DMS114 treated with DMSO at 0.1 percent for 48 hours (cell line): ENCODE measurements around the gene SMIM41.

Source experiments
- DNase-seq: peaks from one replicate; lab custom pipeline; 2025; ENCODE audit not compliant: unreplicated experiment; lab: John Stamatoyannopoulos, UW

SMIM41 gene

DNA sequence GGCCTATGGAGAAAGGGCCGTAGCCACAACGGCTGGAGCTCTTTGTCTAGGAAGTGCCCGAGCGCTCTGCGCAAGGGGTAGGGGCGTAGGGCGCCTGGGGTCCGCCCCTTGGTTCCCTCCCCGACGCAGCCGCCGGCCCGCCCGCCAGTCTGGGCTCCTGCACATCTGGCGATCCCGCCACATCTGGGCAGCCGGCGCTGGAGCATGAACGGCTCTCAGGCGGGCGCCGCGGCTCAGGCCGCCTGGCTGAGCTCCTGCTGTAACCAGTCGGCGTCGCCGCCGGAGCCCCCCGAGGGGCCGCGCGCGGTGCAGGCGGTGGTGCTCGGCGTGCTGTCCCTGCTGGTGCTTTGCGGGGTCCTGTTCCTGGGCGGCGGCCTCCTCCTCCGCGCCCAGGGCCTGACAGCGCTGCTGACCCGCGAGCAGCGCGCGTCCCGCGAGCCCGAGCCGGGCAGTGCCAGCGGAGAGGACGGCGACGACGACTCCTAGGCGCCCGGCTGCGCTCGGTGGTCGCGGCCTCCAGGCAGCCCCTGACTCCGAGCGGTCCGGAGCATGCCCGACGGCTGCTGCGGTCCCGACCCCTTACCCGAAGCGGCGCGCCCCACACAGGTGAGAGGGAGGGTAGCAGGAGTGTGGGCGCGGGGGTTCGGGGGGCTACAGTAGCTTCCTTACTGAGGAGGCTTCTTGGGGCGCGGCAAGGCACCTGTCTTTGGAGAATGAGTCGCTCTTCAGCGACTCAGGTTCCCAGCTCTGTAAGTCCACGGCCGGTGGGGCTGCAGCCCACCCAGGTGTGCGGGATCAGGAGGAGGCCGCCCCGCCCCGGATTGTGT, at the start of gene SMIM41:
Gene SMIM41, plus strand, starts transcription at position 129 of the 827 bp plus-strand sequence. Its CDS starts 76 bp downstream, at position 205.
- no peak for DNase-seq

- DNase-seq: no peak
Observed at GRCh38 chr12:52032446-52032803, 47.1 kb upstream of the SMIM41 start.

GRCh38 chr12:52032804-52033445, 46.6 kb upstream of the SMIM41 start:
- DNase-seq: peak; percentile 82

- no peak for DNase-seq
Observed at GRCh38 chr12:52033446-52034140, 45.9 kb upstream of the SMIM41 start.

DNA sequence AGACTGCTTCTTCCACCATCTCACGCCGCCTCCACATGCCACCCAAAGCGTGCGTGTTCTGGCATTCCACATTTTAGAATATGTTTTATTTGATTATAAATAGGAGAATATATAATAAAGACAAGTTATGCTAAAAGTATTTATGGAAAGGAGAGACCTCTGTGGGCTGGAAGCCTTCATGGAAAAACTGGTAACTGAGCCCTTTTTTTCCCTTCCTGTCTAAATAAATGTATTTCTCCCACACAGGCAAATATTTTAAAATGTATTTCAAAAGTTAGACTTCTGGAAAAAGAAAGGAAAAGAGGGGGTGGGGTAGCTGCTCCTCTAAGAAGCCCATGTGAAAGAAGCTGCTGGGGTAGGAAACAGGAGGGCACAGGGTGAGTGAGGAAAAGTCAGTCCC, 44.3 kb upstream of the SMIM41 start:
- no peak for DNase-seq

- DNase-seq: no peak
Observed at GRCh38 chr12:52035926-52036325, 43.6 kb upstream of the SMIM41 start.

GRCh38 chr12:52036587-52037171, 42.8 kb upstream of the SMIM41 start:
- DNase-seq: peak; percentile 34

DNA sequence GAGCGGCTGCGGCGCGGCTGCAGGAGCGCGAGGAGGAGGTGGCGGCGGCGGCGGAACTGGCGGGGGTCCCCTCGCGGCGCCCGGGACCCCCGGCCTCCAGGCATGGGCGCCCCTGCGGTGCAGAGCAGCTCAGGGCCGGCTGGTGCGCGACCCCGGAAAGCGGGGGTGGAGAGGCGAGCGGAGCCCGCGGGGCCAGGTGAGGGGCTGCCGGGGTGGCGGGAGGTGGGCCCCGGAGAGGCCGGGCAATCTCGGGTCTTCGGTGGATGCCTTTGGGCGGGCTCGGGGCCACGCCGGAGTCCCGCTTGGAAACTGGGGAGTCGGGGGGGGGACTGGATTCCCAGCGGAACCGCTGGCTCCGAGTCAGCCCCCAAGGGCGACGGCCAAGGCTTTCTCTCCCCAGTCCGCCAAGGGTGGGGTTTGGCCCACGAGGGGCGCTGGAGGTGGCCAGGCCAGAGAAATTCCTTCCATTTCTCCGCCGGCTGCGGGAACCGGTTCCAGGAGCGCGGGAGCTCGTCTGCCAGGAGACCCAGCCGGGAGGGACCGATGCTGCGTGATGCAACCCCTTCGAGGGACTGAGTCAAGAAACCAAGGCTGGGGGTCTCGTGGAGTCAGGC, 42.1 kb upstream of the SMIM41 start:
- no peak for DNase-seq

GRCh38 chr12:52038447-52038846, 41.1 kb upstream of the SMIM41 start:
- DNase-seq: no peak

GRCh38 chr12:52041035-52041434, 38.5 kb upstream of the SMIM41 start:
- DNase-seq: no peak

DNA sequence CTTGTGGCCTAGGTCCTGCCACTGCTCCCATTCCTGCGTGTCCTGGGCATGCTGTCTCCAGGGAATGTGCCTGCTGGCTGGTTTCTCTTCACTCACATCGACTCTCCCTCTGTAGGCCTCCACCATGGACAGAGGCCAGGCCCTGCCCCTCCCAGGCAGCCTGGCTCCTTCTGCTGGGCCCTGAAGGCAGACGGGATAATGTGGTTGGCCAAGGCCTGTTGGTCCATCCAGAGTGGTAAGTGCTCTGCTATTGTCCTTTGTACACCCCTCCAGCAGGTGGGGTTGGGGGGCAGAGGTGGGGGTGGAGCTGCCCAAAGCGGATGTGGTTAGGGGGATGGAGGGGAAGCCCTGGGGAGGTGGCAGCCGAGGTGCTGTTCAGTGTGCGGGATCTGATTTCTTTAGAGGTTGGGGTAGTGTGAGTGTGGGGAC, 37.8 kb upstream of the SMIM41 start:
- DNase-seq: no peak

DNA sequence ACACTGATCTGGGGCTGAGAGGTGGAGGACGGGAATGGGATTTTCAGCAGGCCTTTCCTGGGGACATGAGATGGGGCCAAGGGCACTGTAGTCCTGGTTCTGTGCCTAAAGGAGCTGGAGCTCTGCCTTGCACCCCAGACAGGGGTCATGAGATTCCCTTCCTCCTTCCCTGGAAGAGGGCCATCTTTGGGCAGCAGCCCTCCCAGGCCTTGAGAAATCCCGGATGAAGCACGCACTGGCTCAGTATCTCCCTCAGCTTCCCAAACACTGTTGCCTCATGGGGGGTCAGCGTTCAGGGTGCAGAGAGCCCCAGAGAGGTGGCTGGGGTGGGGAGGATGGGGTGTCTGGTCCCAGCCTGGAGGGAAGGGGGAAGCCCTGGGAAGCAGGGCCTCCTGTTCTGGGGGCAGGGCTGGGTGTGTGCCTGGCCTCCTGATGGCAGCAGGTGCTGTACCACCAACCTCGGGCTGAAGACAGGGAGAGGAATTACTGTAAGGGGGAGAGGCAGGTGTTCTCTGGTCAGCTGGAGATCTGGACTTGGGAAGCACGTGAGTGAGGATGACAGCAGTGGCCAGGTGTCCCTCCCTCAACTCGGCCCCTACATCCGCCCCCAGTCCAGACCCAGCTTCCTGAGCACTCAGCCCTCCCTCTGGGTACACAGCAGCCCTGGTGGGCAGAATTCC, 36.7 kb upstream of the SMIM41 start:
- no peak for DNase-seq

- DNase-seq: no peak
Observed at GRCh38 chr12:52043386-52044212, 35.9 kb upstream of the SMIM41 start.

DNA sequence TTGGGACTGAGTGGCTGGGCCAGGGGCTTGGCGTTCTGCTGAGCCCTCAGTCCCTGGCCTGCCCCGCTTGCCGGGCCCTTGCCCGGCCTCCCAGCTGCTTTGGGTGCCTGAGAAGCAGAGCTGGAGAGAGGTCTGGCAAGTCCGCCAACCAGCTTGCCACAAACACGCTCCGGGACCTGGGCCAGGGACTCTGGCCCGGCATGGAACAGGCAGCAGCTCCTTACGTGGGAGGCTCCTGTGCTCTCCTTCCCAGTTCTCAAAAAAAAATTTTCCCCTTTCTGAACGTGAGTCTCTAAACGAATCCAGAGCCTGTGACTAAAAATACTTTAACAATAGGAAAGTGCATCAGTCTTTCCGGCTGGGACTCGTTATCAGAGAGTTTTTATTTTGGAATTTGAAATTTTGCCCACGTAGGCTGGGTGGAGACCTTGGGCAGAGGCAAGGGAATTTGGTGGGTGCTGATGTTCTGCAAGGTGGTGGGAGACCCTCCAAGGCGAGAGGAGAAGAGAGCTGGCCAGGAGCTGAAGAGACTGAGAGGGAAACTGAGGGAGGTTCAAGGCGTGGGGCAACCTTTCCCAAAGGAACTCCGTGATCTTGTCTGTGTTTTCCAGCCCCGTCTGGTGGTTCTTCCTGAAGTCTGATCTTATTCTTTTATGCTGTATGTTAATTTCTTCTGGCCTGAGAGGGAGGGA, 35.1 kb upstream of the SMIM41 start:
- DNase-seq: no peak

- DNase-seq: no peak
Observed at GRCh38 chr12:52045794-52046199, 33.7 kb upstream of the SMIM41 start.

GRCh38 chr12:52046859-52047258, 32.6 kb upstream of the SMIM41 start:
- DNase-seq: no peak

GRCh38 chr12:52049286-52049685, 30.2 kb upstream of the SMIM41 start:
- DNase-seq: no peak

GRCh38 chr12:52049688-52050087, 29.8 kb upstream of the SMIM41 start:
- DNase-seq: no peak

DNA sequence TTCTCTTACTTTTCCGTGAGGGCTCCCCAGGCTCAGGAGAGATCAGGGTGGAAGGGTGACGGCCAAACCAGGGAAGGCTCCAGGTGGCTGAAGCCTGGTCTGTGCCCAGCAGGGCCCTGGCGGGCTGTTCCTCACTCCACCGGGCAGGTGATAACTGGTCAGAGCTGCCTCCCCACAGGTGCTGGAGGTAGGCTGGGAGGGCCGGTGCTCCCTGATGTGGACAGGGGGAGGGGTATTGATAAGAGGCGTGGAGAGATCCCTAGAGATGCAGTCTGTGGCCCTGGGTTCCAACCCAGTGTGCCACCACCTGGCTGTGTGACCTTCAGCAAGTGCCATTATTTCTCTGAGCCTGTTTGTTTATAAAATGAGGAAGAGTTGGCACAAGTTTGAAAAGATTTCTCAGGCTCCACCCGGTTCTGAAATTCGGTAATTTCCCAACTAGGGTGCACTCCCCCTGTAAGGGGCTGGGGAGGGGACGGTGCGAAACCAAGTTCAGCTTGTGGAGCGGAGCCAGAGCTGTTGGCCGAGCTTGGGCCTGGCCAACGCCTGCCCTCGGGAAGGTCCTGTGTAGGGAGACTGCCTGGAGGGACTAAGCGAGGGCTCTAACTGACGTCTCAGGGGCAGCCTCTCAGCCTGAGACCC, 29.3 kb upstream of the SMIM41 start:
- no peak for DNase-seq
